Osteoblast (primary cell): Measurements from ENCODE around the gene PKP1. TPM values are rescaled to one million over a fixed set of nuclear protein-coding genes. Genes with fewer than 3 reads are reported as not detected.

Source experiments
- DNase-seq: peaks from one replicate; pipeline ENCODE4 v3.0.0; 2011; ENCODE audit warnings: low spot score, mixed read lengths; ENCODE audit not compliant: insufficient read length; ENCODE audit errors: missing footprints
- H2AFZ ChIP-seq: 2 replicates; pipeline ENCODE4 v1.6.0; 2011; ENCODE audit warnings: mild to moderate bottlenecking, low read length
- H3K27ac ChIP-seq: 2 replicates; pipeline ENCODE4 v1.5.1; 2011; ENCODE audit warnings: mild to moderate bottlenecking, low read depth, low read length, moderate library complexity
- H3K27me3 ChIP-seq: 2 replicates; pipeline ENCODE4 v1.6.0; 2012; ENCODE audit warnings: mild to moderate bottlenecking, control low read depth, inconsistent platforms, low read length, moderate library complexity; ENCODE audit not compliant: insufficient read depth
- H3K36me3 ChIP-seq: 2 replicates; pipeline ENCODE4 v1.5.1; 2011; ENCODE audit warnings: mild to moderate bottlenecking, low read length, control low read depth, moderate library complexity; ENCODE audit not compliant: insufficient read depth
- H3K4me1 ChIP-seq: 2 replicates; pipeline ENCODE4 v1.5.1; 2011; ENCODE audit warnings: mild to moderate bottlenecking, low read length, control low read depth, moderate library complexity; ENCODE audit not compliant: insufficient read depth
- H3K4me2 ChIP-seq: 2 replicates; pipeline ENCODE4 v1.6.0; 2011; ENCODE audit warnings: mild to moderate bottlenecking, low read length; ENCODE audit not compliant: insufficient read depth
- H3K4me3 ChIP-seq: fragments of 200-600 bp; sonication (generic); 3 replicates; pipeline ENCODE4 v1.5.1; 2012; ENCODE audit warnings: mild to moderate bottlenecking, low read length, inconsistent platforms; ENCODE audit not compliant: insufficient read depth
- H3K79me2 ChIP-seq: 2 replicates; pipeline ENCODE4 v1.6.0; 2012; ENCODE audit warnings: mild to moderate bottlenecking, low read length, control low read depth, inconsistent platforms; ENCODE audit not compliant: insufficient read depth
- H3K9me3 ChIP-seq: 2 replicates; pipeline ENCODE4 v1.5.1; 2011; ENCODE audit warnings: low read depth, low read length, control low read depth
- H4K20me1 ChIP-seq: 2 replicates; pipeline ENCODE4 v1.6.0; 2012; ENCODE audit warnings: mild to moderate bottlenecking, low read length, control low read depth; ENCODE audit not compliant: insufficient read depth
- CTCF ChIP-seq: IDR thresholded peaks from 2 replicates; pipeline ENCODE4 v1.5.1; 2011; ENCODE audit warnings: mild to moderate bottlenecking, low read depth, low read length, moderate library complexity; ENCODE audit errors: extremely low read depth
- total RNA-seq: library from RNA; depleted of rRNA; stranded (reverse); fragments of >200 nt; gene quantifications from 2 replicates; pipeline ENCODE4 v1.2.3, GENCODE V29; 2012

The PKP1 gene
- total RNA-seq, 1 donor: under 0.01 TPM

GRCh38 chr1:201335901-201336300, 52.6 kb downstream of the PKP1 start:
- Histone ChIP-seq H3K27ac (no peak overlapping the region), H3K4me3 (no peak overlapping the region), H4K20me1 (no peaks in the 10 kb centered on the region), H3K9me3 (no peaks in the 10 kb centered on the region), H3K27me3 (peaks cover 11% of the 10 kb centered on the region), H3K79me2 (no peaks in the 10 kb centered on the region), H3K4me1 (no peaks in the 10 kb centered on the region), H3K36me3 (no peaks in the 10 kb centered on the region), H2AFZ (no peak overlapping the region), H3K4me2 (no peak overlapping the region)
- DNase-seq: no peak
- no peak for TF ChIP-seq CTCF

- no peaks in the 10 kb centered on the region for H3K79me2 ChIP-seq
- no peak overlapping the region for H3K4me3 ChIP-seq
- no peaks in the 10 kb centered on the region for H4K20me1 ChIP-seq
- no peaks in the 10 kb centered on the region for H3K36me3 ChIP-seq
- H3K9me3 ChIP-seq: peaks cover 4% of the 10 kb centered on the region
- no peaks in the 10 kb centered on the region for H3K4me1 ChIP-seq
- no peak overlapping the region for H3K27ac ChIP-seq
- DNase-seq: no peak
- no peak overlapping the region for H3K4me2 ChIP-seq
- no peak for TF ChIP-seq CTCF
- H3K27me3 ChIP-seq: peaks cover 16% of the 10 kb centered on the region
- H2AFZ ChIP-seq: no peak overlapping the region
These were observed 53.6 kb downstream of the PKP1 start for GRCh38 chr1:201336711-201337450.

GRCh38 chr1:201341377-201341776, 58.1 kb downstream of the PKP1 start:
- TF ChIP-seq CTCF: no peak
- H3K9me3 ChIP-seq: peaks cover 8% of the 10 kb centered on the region
- no peak overlapping the region for H3K27ac ChIP-seq
- no peak overlapping the region for H3K4me3 ChIP-seq
- no peaks in the 10 kb centered on the region for H4K20me1 ChIP-seq
- no peaks in the 10 kb centered on the region for H3K36me3 ChIP-seq
- H3K79me2 ChIP-seq: no peaks in the 10 kb centered on the region
- H3K4me1 ChIP-seq: no peaks in the 10 kb centered on the region
- H3K4me2 ChIP-seq: no peak overlapping the region
- DNase-seq: no peak
- H3K27me3 ChIP-seq: peaks cover 31% of the 10 kb centered on the region
- no peak overlapping the region for H2AFZ ChIP-seq

DNA sequence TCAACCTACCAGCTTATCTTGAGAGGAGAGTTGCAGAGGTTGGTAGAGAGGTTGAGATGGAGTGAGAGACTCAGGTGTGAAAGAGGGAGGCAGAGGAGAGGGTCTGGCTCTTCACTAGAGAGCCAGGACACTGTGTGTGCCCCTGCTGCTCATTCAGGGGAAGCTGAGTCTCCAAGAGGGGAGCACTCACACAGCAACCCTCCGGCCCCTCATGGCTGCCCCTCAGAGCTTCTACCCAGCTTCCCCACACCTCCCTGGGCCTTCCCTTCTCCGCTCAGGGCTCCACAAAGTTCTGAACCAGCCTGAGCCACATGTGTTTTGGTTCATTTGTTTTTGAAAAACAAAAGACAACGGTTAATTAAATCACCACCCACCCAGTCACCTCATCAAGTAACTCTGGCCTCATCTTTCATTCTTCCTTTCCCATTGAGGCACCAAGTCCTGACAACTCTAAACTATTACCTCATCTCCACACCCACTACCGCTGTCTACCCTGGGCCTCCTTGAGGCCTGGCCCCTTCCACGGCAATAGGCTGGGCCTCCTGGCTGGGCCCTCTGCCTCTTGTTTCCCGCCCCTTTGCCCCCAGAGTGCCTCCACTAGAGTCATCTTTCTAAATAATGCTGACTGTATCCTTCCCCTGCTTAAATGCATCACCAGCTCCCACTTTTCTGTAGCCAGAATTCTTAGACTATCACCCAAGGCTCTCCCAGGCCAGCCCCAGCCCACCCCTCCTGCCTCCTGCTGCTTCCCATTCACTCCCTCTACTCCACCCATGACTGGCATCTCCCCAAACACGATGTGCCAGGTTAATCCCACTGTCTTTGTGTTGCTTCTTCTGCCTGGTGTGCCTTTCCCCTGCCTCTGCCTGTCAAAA, 61.1 kb downstream of the PKP1 start:
- H3K79me2 ChIP-seq: no peaks in the 10 kb centered on the region
- no peaks in the 10 kb centered on the region for H3K36me3 ChIP-seq
- no peaks in the 10 kb centered on the region for H4K20me1 ChIP-seq
- TF ChIP-seq CTCF: no peak
- no peak overlapping the region for H3K4me2 ChIP-seq
- no peak overlapping the region for H3K4me3 ChIP-seq
- peaks cover 28% of the 10 kb centered on the region for H3K27me3 ChIP-seq
- DNase-seq: no peak
- peaks cover 8% of the 10 kb centered on the region for H3K9me3 ChIP-seq
- H3K27ac ChIP-seq: no peak overlapping the region
- H2AFZ ChIP-seq: no peak overlapping the region
- H3K4me1 ChIP-seq: no peaks in the 10 kb centered on the region
